Lung (tissue), 12 donors: Measurements from ENCODE around the gene ATXN3L. TPM values are rescaled to one million over a fixed set of nuclear protein-coding genes. Genes with fewer than 3 reads are reported as not detected.

Experiments
- ATAC-seq: fragments of 200-7000 bp; cut with Tn5 transposase; one replicate; pipeline ENCODE4 v1.9.1; 2020; ENCODE audit warnings: moderate number of reproducible peaks; ENCODE audit not compliant: insufficient read depth, low FRiP score
- DNase-seq, 3 donors: peaks; one replicate each; pipeline ENCODE4 v3.0.0-alpha.2; 2013 to 2017
- H3K27ac ChIP-seq, 2 donors: one replicate each; pipeline ENCODE4 v1.5.1; 2013; ENCODE audit warnings: mild to moderate bottlenecking in 2 of 2, moderate library complexity in 2 of 2, control low read depth in 1 of 2, inconsistent platforms in 1 of 2, low read depth in 1 of 2, low read length in 1 of 2
- H3K27me3 ChIP-seq, 3 donors: one replicate each; pipeline ENCODE4 v1.5.1; 2013; ENCODE audit warnings: low read length in 2 of 3; ENCODE audit not compliant: control insufficient read depth in 3 of 3, insufficient read depth in 3 of 3
- H3K36me3 ChIP-seq, 4 donors: one replicate each; pipeline ENCODE4 v1.5.1; 2013; ENCODE audit warnings: low read length in 4 of 4, mild to moderate bottlenecking in 1 of 4, moderate library complexity in 1 of 4; ENCODE audit not compliant: control insufficient read depth in 4 of 4, insufficient read depth in 4 of 4
- H3K4me1 ChIP-seq, 5 donors: one replicate each; pipeline ENCODE4 v1.5.1; 2013; ENCODE audit warnings: low read length in 5 of 5, mild to moderate bottlenecking in 2 of 5, moderate library complexity in 1 of 5; ENCODE audit not compliant: control insufficient read depth in 5 of 5, insufficient read depth in 5 of 5
- H3K4me3 ChIP-seq: one replicate; pipeline ENCODE4 v1.5.1; 2013; ENCODE audit warnings: mild to moderate bottlenecking, control low read depth, moderate library complexity
- H3K9ac ChIP-seq, 2 donors: one replicate each; pipeline ENCODE4 v1.5.1; 2013; ENCODE audit warnings: low read length in 2 of 2, control low read depth in 1 of 2; ENCODE audit not compliant: insufficient read depth in 1 of 2
- H3K9me3 ChIP-seq, 4 donors: one replicate each; pipeline ENCODE4 v1.5.1; 2013; ENCODE audit warnings: low read length in 3 of 4, mild to moderate bottlenecking in 1 of 4, moderate library complexity in 1 of 4; ENCODE audit not compliant: control insufficient read depth in 4 of 4, insufficient read depth in 3 of 4
- CTCF ChIP-seq: IDR thresholded peaks from 2 replicates; pipeline ENCODE4 v1.5.1; 2012; ENCODE audit warnings: mild to moderate bottlenecking; ENCODE audit errors: control extremely low read depth, extremely low read depth
- WGBS, 2 donors: extraction: QIAGEN DNeasy Blood & Tissue Kit; methylation state at CpG; one replicate each; pipeline ENCODE4 v1.1.7; 2013; 5-methylcytosine and 5-hydroxymethylcytosine counted together
- polyA plus RNA-seq, 2 donors: library from polyadenylated mRNA; stranded (reverse); fragments of 200-250 nt; gene quantifications; one replicate each; pipeline ENCODE4 v1.2.1, GENCODE V29; 2013
- total RNA-seq, 2 donors: library from RNA; depleted of rRNA in 1 of 2; stranded (reverse); fragments of >200 nt in 1 of 2; gene quantifications; one replicate each; pipeline ENCODE4 v1.2.1, GENCODE V29; 2014 to 2021
- donor health status: control.
- donor health status: control.
- donor health status: Bipolar disorder and iron deficiency.
- donor health status: healthy.
- donor health status: DM: yes; HTN: yes; CAD: no.

ATXN3L gene
- total and polyA plus RNA-seq, 4 donors, result not detected

- Histone ChIP-seq H3K27me3 (peaks cover 0 to 19% (median 12%) of the 10 kb centered on the region in 3 donors), H3K4me3 (no peak overlapping the region), H3K9me3 (peaks cover 0 to 3% (median 0%) of the 10 kb centered on the region in 4 donors), H3K9ac (no peak overlapping the region), H3K4me1 (no peaks in the 10 kb centered on the region), H3K36me3 (no peaks in the 10 kb centered on the region), H3K27ac (no peak overlapping the region)
- TF ChIP-seq CTCF, result no peak
- ATAC-seq (no peak), DNase-seq (no peak)
- WGBS, 2 donors, result 43 to 76% methylated on average over 4 of the region's 4 CpGs
Observed at GRCh38 chrX:13345037-13345436, 25.2 kb upstream of the ATXN3L start.

- TF ChIP-seq CTCF, result no peak
- no peak overlapping the region for H3K27ac ChIP-seq
- 80 to 88% methylated on average over 3 of the region's 3 CpGs for WGBS, 2 donors
- peaks cover 0 to 18% (median 10%) of the 10 kb centered on the region in 3 donors for H3K27me3 ChIP-seq
- DNase-seq, result no peak
- H3K36me3 ChIP-seq, result no peaks in the 10 kb centered on the region
- no peaks in the 10 kb centered on the region for H3K4me1 ChIP-seq
- no peak overlapping the region for H3K9ac ChIP-seq
- no peak for ATAC-seq
- no peak overlapping the region for H3K4me3 ChIP-seq
- peaks cover 0 to 3% (median 0%) of the 10 kb centered on the region in 4 donors for H3K9me3 ChIP-seq
Observed at GRCh38 chrX:13341491-13342101, 21.7 kb upstream of the ATXN3L start.

- Histone ChIP-seq H3K4me1 (no peaks in the 10 kb centered on the region), H3K36me3 (no peaks in the 10 kb centered on the region), H3K9ac (no peak overlapping the region), H3K27me3 (peaks cover 0 to 22% (median 10%) of the 10 kb centered on the region in 3 donors), H3K9me3 (no peaks in the 10 kb centered on the region), H3K27ac (no peak overlapping the region), H3K4me3 (no peak overlapping the region)
- DNase-seq (no peak), ATAC-seq (no peak)
- 76 to 83% methylated on average over 6 to 10 of the region's 10 CpGs for WGBS, 2 donors
- TF ChIP-seq CTCF, result no peak
Observed at GRCh38 chrX:13340182-13340791, 20.4 kb upstream of the ATXN3L start.
